ENCODE data around the gene OBP2B. TPM values are rescaled to one million over a fixed set of nuclear protein-coding genes. Genes with fewer than 3 reads are reported as not detected.
A peak's percentile ranks its signal among the peaks of the same experiment; 100 is the strongest.
"Not testable (repeated sequence)": the region's sequence is repeated elsewhere in the genome, so short reads cannot be mapped to it uniquely, and the experiment has no call there.

Gene OBP2B
- total RNA-seq, 2 donors from 2014 or later, result not detected

DNA sequence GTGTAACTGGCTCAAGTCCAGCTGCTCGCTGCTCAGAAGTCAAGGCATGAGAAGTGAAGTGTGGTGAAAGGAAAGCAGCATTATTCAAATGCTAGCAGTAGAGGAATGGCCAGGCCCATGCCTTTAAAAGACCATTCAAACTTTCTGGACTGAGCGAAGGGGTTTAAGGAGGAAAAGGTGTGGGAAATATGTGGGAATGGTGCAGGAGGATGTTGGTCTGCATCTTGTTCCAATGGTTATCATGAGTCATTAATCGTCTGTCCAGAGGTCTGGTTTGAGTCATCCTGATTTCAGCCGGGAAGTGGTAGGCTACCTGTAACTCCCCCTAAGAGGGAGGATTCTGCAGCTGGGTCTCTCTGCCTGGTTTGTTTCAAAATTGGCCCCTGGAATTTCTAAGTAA is 5.2 kb upstream of the OBP2B start:
- ATAC-seq; H3K4me1 ChIP-seq; H3K9me3 ChIP-seq; H3K27me3 ChIP-seq; H3K36me3 ChIP-seq (replicated peaks in 1 of 2; ENCODE audit: insufficient read depth in 1 of 2, low read depth in 2 of 2); DNase-seq; intact Hi-C loops (cut with DNase I); H3K27ac ChIP-seq; H3K4me3 ChIP-seq: not testable (repeated sequence)
- 44 to 51% methylated on average over 4 of the region's 4 CpGs for WGBS, 2 donors

DNA sequence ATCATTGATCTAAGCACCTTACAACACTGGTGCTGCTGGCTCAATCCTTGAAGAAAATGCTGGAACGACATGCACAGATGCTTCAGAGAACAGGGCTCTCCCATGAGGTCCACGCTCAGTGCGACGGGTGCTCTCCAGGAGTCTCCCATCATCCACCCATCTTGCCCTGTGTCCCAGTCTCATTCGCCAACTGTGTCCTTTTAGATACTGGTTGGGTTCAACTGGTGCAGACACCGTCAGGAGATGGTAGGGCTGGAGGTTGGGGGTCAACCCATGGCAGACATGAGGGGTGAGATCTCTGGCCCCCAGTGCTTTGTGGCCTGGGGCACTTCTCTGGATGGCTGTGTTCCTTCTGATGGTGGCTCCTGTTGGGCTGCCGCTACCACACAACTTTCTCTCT is 1.6 kb upstream of the OBP2B start:
- Histone ChIP-seq H3K9me3 (no peaks in the 10 kb centered on the region), H3K36me3 (replicated peaks in 1 of 2; ENCODE audit: insufficient read depth in 1 of 2, low read depth in 2 of 2) (no peaks in the 10 kb centered on the region), H3K4me1 (no peaks in the 10 kb centered on the region), H3K4me3 (no peak overlapping the region), H3K27ac (no peak overlapping the region), H3K27me3 (no peaks in the 10 kb centered on the region)
- DNase-seq (no peak), ATAC-seq (no peak)
- WGBS, 2 donors, result 77 to 81% methylated on average over 7 of the region's 7 CpGs
- intact Hi-C loops (cut with DNase I), result no loop called here
- TF ChIP-seq, protein P1, sequence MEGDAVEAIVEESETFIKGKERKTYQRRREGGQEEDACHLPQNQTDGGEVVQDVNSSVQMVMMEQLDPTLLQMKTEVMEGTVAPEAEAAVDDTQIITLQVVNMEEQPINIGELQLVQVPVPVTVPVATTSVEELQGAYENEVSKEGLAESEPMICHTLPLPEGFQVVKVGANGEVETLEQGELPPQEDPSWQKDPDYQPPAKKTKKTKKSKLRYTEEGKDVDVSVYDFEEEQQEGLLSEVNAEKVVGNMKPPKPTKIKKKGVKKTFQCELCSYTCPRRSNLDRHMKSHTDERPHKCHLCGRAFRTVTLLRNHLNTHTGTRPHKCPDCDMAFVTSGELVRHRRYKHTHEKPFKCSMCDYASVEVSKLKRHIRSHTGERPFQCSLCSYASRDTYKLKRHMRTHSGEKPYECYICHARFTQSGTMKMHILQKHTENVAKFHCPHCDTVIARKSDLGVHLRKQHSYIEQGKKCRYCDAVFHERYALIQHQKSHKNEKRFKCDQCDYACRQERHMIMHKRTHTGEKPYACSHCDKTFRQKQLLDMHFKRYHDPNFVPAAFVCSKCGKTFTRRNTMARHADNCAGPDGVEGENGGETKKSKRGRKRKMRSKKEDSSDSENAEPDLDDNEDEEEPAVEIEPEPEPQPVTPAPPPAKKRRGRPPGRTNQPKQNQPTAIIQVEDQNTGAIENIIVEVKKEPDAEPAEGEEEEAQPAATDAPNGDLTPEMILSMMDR (IDR thresholded peaks at IDR 0.05), result no peak
- no peak for TF ChIP-seq POLR2A (IDR thresholded peaks at IDR 0.05)

DNA sequence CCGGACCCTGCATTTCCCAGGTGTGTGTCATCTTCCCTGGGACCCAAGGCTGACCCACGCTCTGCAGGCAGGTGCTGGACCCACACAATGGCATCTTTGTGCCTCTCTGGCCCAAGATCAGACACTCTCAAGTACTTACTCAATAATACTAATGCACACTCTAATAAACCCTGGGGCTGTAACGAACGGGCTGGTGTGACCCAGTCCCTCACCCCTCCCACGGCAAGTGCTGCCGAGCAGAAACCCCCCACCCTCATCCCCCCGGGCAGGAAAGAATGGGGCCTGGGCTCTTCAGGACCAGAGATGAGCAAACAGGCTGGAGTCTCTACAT is 1.1 kb upstream of the OBP2B start:
- WGBS, 2 donors, result 16 to 24% methylated on average over 5 to 7 of the region's 7 CpGs
- Histone ChIP-seq H3K4me1 (no peaks in the 10 kb centered on the region), H3K36me3 (replicated peaks in 1 of 2; ENCODE audit: insufficient read depth in 1 of 2, low read depth in 2 of 2) (no peaks in the 10 kb centered on the region), H3K27me3 (no peaks in the 10 kb centered on the region), H3K9me3 (no peaks in the 10 kb centered on the region), H3K4me3 (no peak overlapping the region), H3K27ac (no peak overlapping the region)
- no peak for TF ChIP-seq POLR2A (IDR thresholded peaks at IDR 0.05)
- TF ChIP-seq, protein P1 (IDR thresholded peaks at IDR 0.05), result no peak
- intact Hi-C loops (cut with DNase I), result no loop called here
- ATAC-seq, result peak; percentile 77
- peak; percentile 12 to 39 (median 24) for DNase-seq

DNA sequence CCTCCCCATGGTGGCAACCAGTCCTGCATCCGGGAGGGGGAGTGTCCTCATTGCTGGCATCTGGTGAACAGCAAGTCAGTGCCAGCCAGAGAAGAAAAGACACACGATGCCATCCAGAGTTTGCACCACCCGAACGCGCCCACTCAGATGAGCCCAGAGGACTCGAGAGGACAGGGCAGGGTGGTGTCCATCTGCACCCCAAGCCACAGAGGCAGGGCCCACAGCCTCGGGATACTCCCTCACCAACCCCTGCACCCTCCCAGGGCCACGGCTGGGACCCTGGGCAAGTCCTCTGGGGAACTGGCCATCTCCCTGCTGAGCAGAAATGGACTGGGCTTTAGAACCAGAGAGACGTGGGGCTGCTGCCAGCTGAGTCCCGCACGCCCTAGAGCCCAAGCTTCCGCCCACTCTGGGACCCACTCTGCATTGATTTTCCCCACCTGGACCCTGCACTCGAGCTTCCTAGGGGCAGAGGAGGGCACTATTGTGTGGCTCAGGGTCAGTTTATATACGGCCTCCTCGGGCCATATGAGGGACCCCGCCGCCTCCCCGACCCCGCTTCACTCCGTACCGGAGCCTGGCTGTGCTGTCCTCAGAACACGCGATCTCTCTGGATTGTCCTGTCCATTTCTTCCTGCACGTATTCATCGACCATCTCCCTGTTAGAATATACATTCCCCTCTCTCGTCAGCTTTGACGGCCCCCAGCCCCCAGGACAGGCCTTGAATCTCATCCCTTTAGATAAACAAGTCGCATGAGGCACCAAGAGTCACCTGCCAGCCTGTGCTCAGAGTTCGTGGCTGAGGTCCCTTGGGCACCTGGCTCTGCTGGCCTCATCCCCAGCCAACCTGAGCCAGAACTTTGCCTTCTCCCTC is 514 bp upstream of the OBP2B start:
- H3K4me1 ChIP-seq; DNase-seq; H3K36me3 ChIP-seq (replicated peaks in 1 of 2; ENCODE audit: insufficient read depth in 1 of 2, low read depth in 2 of 2); H3K27me3 ChIP-seq; H3K27ac ChIP-seq; H3K4me3 ChIP-seq; intact Hi-C loops (cut with DNase I); H3K9me3 ChIP-seq: not testable (repeated sequence)
- 58 to 64% methylated on average over 20 to 27 of the region's 29 CpGs for WGBS, 2 donors
- peak; percentile 7 for ATAC-seq

DNA sequence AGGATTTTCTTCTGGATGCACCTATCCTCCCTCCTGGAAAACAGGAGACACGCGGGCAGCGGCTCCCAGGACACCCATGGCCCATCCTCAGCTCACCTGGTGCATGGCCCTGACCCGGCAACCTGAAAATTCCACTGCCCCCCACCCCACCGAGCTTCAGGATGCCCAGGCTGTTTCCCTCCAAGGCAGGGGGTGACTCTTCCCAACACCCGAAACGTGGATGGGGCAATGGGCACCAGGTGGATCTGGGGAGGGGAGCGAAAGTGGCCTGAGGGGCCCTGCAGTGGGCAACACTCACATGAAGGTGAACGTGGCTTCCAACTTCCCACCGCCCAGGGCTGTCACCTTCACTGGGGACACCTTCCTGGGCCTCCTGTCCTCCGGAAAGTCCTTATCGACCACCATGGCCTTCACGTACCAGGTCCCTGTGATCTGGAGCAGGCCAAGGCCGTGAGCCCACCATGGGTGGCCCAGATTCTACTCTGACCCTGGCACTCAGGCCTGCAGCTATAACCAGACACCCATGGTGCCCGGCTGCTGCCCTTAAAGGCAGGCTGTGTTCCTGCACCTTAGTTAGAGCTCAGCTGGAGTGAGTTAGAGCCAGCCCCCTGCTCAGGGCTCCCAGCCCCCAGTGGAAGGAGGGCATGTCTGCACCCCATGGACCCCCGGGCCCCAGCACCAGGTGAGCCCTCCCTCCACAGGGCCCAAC is 725 bp downstream of the OBP2B start:
- H3K4me1 ChIP-seq; intact Hi-C loops (cut with DNase I); H3K27me3 ChIP-seq; DNase-seq; H3K27ac ChIP-seq; ATAC-seq; H3K36me3 ChIP-seq (replicated peaks in 1 of 2; ENCODE audit: insufficient read depth in 1 of 2, low read depth in 2 of 2); H3K4me3 ChIP-seq; H3K9me3 ChIP-seq: not testable (repeated sequence)
- 80% methylated on average over 15 of the region's 16 CpGs; no CpG with 5 or more reads in 1 of the 2 donors for WGBS, 2 donors

DNA sequence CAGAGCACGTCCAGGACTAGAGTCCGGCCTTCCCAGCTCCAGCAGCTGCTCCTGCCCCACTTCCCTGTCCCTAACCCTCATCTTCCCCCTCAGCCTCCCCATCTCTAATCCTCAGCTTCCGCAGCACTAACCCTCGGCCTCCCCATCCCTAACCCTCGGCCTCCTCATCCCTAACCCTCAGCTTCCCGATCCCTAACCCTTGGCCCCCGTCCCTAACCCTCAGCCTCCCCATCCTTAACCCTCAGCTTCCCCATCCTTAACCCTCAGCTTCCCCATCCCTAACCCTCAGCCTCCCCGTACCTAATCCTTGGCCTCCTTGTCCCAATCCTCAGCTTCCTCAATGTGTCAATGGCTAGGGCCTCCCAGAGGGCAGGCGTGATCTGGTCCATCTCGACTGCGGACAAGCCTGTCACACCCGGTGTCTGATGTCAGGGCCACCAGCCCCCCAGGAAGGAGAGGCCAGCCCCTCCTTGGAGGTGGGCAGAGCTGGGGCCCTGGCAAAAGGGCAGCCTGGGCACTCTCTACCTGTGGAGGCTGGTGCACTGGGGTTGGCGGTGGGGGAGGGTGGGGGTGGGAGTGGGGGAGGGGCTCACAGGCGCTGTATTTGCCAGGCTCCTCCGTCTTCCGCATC is 1.4 kb downstream of the OBP2B start:
- Histone ChIP-seq H3K27me3 (no peaks in the 10 kb centered on the region), H3K9me3 (no peaks in the 10 kb centered on the region), H3K4me3 (no peak overlapping the region), H3K4me1 (no peaks in the 10 kb centered on the region), H3K27ac (no peak overlapping the region), H3K36me3 (replicated peaks in 1 of 2; ENCODE audit: insufficient read depth in 1 of 2, low read depth in 2 of 2) (no peaks in the 10 kb centered on the region)
- TF ChIP-seq, protein P1 (IDR thresholded peaks at IDR 0.05), result no peak
- TF ChIP-seq POLR2A (IDR thresholded peaks at IDR 0.05), result no peak
- DNase-seq, result peak in 1 of 4 donors; percentile 5
- intact Hi-C loops (cut with DNase I), result no loop called here
- WGBS, 2 donors, result 60 to 68% methylated on average over 10 to 16 of the region's 16 CpGs
- ATAC-seq, result no peak

All from body of pancreas (tissue), 4 donors.